CD4-positive, alpha-beta T cell (primary cell): ENCODE measurements around the gene RPL6. TPM values are rescaled to one million over a fixed set of nuclear protein-coding genes. Genes with fewer than 3 reads are reported as not detected.
"Not testable (repeated sequence)": the region's sequence is repeated elsewhere in the genome, so short reads cannot be mapped to it uniquely, and the experiment has no call there.

Source experiments
- ATAC-seq: fragments of 200-7000 bp; cut with Tn5 transposase; one replicate; pipeline ENCODE4 v1.10.0; 2022; ENCODE audit warnings: mild to moderate bottlenecking; ENCODE audit not compliant: poor library complexity
- CTCF ChIA-PET: fragments of 350-600 bp; sonication (Branson Sonifier 250); formaldehyde crosslinking; loops from one replicate; lab custom pipeline; 2021; ENCODE audit warnings: antibody characterized with exemption, inconsistent platforms; lab: Charles Lee
- POLR2A ChIA-PET: fragments of 350-600 bp; sonication (Branson Sonifier 250); formaldehyde crosslinking; loops from one replicate; lab custom pipeline; 2021; ENCODE audit warnings: antibody characterized with exemption, inconsistent platforms; lab: Charles Lee
- DNase-seq, 14 experiments: peaks; one replicate each; pipeline ENCODE4 v3.0.0-alpha.2; 2013 to 2020; ENCODE audit warnings: mixed read lengths in 2 of 14
- H3K27ac ChIP-seq, 2 donors: one replicate each; pipeline versions ENCODE4 v1.5.1 to v1.7.0; 2013; ENCODE audit warnings: low read length in 2 of 2, low read depth in 1 of 2, mild to moderate bottlenecking in 1 of 2
- H3K27me3 ChIP-seq, 2 experiments: 1 replicate in 1 of 2; 2 replicates in 1 of 2; pipeline versions ENCODE4 v1.6.1 to v1.7.0; 2013; ENCODE audit warnings: low read length in 2 of 2, control low read depth in 1 of 2, mild to moderate bottlenecking in 1 of 2, moderate library complexity in 1 of 2; ENCODE audit not compliant: insufficient read depth in 2 of 2, control insufficient read depth in 1 of 2
- H3K36me3 ChIP-seq: one replicate; pipeline ENCODE4 v1.6.1; 2013; ENCODE audit warnings: low read length, control low read depth; ENCODE audit not compliant: insufficient read depth
- H3K4me1 ChIP-seq: one replicate; pipeline ENCODE4 v1.6.1; 2013; ENCODE audit warnings: low read length, control low read depth; ENCODE audit not compliant: insufficient read depth
- H3K4me3 ChIP-seq: one replicate; pipeline ENCODE4 v1.5.1; 2013; ENCODE audit warnings: mild to moderate bottlenecking, low read length, moderate library complexity
- H3K9me3 ChIP-seq, 2 experiments: 1 replicate in 1 of 2; 2 replicates in 1 of 2; pipeline versions ENCODE4 v1.6.1 to v1.7.0; 2013; ENCODE audit warnings: low read length in 2 of 2, mild to moderate bottlenecking in 2 of 2, control low read depth in 1 of 2, moderate library complexity in 1 of 2; ENCODE audit not compliant: control insufficient read depth in 1 of 2, insufficient read depth in 1 of 2
- H3K27ac Mint-ChIP-seq: one replicate; pipeline ENCODE4 v1.8.0; 2020; ENCODE audit warnings: mixed read lengths
- H3K27me3 Mint-ChIP-seq: one replicate; pipeline ENCODE4 v1.8.0; 2021; ENCODE audit warnings: mixed read lengths
- H3K36me3 Mint-ChIP-seq: one replicate; pipeline ENCODE4 v1.8.0; 2021; ENCODE audit warnings: low read depth, mixed read lengths
- H3K4me1 Mint-ChIP-seq: one replicate; pipeline ENCODE4 v1.8.0; 2021; ENCODE audit warnings: low read depth, mixed read lengths
- H3K4me3 Mint-ChIP-seq: one replicate; pipeline ENCODE4 v1.8.0; 2020; ENCODE audit warnings: mild to moderate bottlenecking, mixed read lengths
- H3K9me3 Mint-ChIP-seq: one replicate; pipeline ENCODE4 v1.8.0; 2020; ENCODE audit warnings: mixed read lengths
- CTCF ChIP-seq: fragments of 200-600 bp; IDR thresholded peaks from one replicate; pipeline ENCODE4 v1.8.0; 2022; ENCODE audit warnings: antibody characterized with exemption, mild to moderate bottlenecking
- intact Hi-C, 2 experiments: fragments of 100-400 bp; cut with DNase I in 1 of 2; cut with micrococcal nuclease in 1 of 2; formaldehyde crosslinking; loops; one replicate each; pipeline versions ENCODE4 v1.15.1 to v1.9.0; 2023 to 2025; cut with DNase I, micrococcal nuclease
- total RNA-seq, 174 experiments: library from RNA in 2 of 174; stranded (reverse) in 2 of 174; gene quantifications; one replicate each; pipeline ENCODE4 v1.2.3 and lab custom pipeline; 2021 to 2026

Gene RPL6
- total RNA-seq, 2 experiments from 2014 or later: 1,794 to 1,807 TPM

- intact Hi-C loops: loop anchor here in 1 of 2 experiments (5.0 kb wide), 1 partner anchor 727 kb away; the partner anchor contains the start of genes ACAD10 and BRAP
- ChIA-PET CTCF (no interaction called here), POLR2A (no interaction called here)
- ATAC-seq: no peak
- no peak for TF ChIP-seq CTCF
- peaks cover 12% of the 10 kb centered on the region for H3K36me3 Mint-ChIP-seq
- H3K4me1 Mint-ChIP-seq: peaks cover 20% of the 10 kb centered on the region
- H3K4me3 Mint-ChIP-seq: peak overlapping the region; percentile 26
- no peaks in the 10 kb centered on the region for H3K36me3 ChIP-seq
- H3K9me3 Mint-ChIP-seq: no peaks in the 10 kb centered on the region
- no peaks in the 10 kb centered on the region for H3K9me3 ChIP-seq
- no peak overlapping the region for H3K4me3 ChIP-seq
- no peak overlapping the region for H3K27ac Mint-ChIP-seq
- no peak for DNase-seq
- H3K27ac ChIP-seq: no peak overlapping the region
- no peaks in the 10 kb centered on the region for H3K27me3 Mint-ChIP-seq
- peaks cover 13% of the 10 kb centered on the region for H3K4me1 ChIP-seq
- no peaks in the 10 kb centered on the region for H3K27me3 ChIP-seq
Measured at GRCh38 chr12:112413855-112414625, 4.6 kb upstream of the RPL6 start.

- DNase-seq (no peak), ATAC-seq (no peak)
- Mint-ChIP-seq H3K4me1 (peaks cover 34% of the 10 kb centered on the region), H3K36me3 (peaks cover 48% of the 10 kb centered on the region), H3K4me3 (peak overlapping the region; percentile 100), H3K27me3 (no peaks in the 10 kb centered on the region), H3K27ac (peak overlapping the region; percentile 99), H3K9me3 (no peaks in the 10 kb centered on the region)
- TF ChIP-seq CTCF: no peak
- Histone ChIP-seq H3K27me3 (no peaks in the 10 kb centered on the region), H3K9me3 (no peaks in the 10 kb centered on the region), H3K36me3 (peaks cover 34% of the 10 kb centered on the region), H3K4me3 (no peak overlapping the region), H3K4me1 (peaks cover 23% of the 10 kb centered on the region), H3K27ac (peak overlapping the region in 1 of 2 donors; percentile 80)
- POLR2A ChIA-PET: no interaction called here
- intact Hi-C loops: loop anchor here (1.0 to 5.0 kb wide), 5 partner anchors 8 to 723 kb away; partner anchors contain the start of genes PTPN11 (in 2 of the 2), ACAD10 (in 1 of the 2), BRAP (in 1 of the 2) and ERP29 (in 1 of the 2)
- CTCF ChIA-PET: interaction anchor here (2.0 kb wide), 1 partner anchor 23 kb away, joined by 10 read pairs; no protein-coding TSS in a partner anchor
Measured at GRCh38 chr12:112409906-112410244, 470 bp upstream of the RPL6 start.

GRCh38 chr12:112408621-112409020 lies 784 bp downstream of the RPL6 start:
- peaks cover 34% of the 10 kb centered on the region for H3K4me1 Mint-ChIP-seq
- no peaks in the 10 kb centered on the region for H3K9me3 Mint-ChIP-seq
- peak overlapping the region; percentile 99 for H3K27ac Mint-ChIP-seq
- Histone ChIP-seq H3K4me3 (peak overlapping the region; percentile 81), H3K27me3 (no peaks in the 10 kb centered on the region), H3K27ac (peak overlapping the region; percentile 80 to 89), H3K36me3 (peaks cover 42% of the 10 kb centered on the region), H3K4me1 (peaks cover 23% of the 10 kb centered on the region), H3K9me3 (no peaks in the 10 kb centered on the region)
- H3K4me3 Mint-ChIP-seq: peak overlapping the region; percentile 100
- POLR2A ChIA-PET: interaction anchor here (1.3 kb wide), 1 partner anchor 10 kb away, joined by 3 read pairs; no protein-coding TSS in a partner anchor
- H3K27me3 Mint-ChIP-seq: no peaks in the 10 kb centered on the region
- intact Hi-C loops: loop anchor here (1.0 to 5.0 kb wide), 4 partner anchors 10 to 395 kb away; partner anchors contain the start of genes ERP29 (in 1 of the 2), HECTD4 (in 1 of the 2), NAA25 (in 1 of the 2) and PTPN11 (in 1 of the 2)
- CTCF ChIA-PET: no interaction called here
- no peak for TF ChIP-seq CTCF
- ATAC-seq: peak; percentile 65
- peaks cover 54% of the 10 kb centered on the region for H3K36me3 Mint-ChIP-seq
- peak in 6 of 14 experiments; percentile 7 to 65 (median 20) for DNase-seq

- intact Hi-C loops: loop anchor here in 1 of 2 experiments (2.0 to 5.0 kb wide), 2 partner anchors 25 to 300 kb away; partner anchors contain the start of genes HECTD4 and NAA25
- H3K27ac ChIP-seq, H3K9me3 Mint-ChIP-seq, H3K27me3 ChIP-seq, DNase-seq, H3K27me3 Mint-ChIP-seq, H3K9me3 ChIP-seq, CTCF ChIA-PET, ATAC-seq: not testable (repeated sequence)
- peaks cover 34% of the 10 kb centered on the region for H3K4me1 Mint-ChIP-seq
- peak overlapping the region; percentile 99 for H3K27ac Mint-ChIP-seq
- Histone ChIP-seq H3K36me3 (peaks cover 42% of the 10 kb centered on the region), H3K4me1 (peaks cover 23% of the 10 kb centered on the region), H3K4me3 (peak overlapping the region; percentile 81)
- POLR2A ChIA-PET: interaction anchor here (1.3 kb wide), 1 partner anchor 11 kb away, joined by 3 read pairs; no protein-coding TSS in a partner anchor
- H3K36me3 Mint-ChIP-seq: peaks cover 54% of the 10 kb centered on the region
- peak overlapping the region; percentile 100 for H3K4me3 Mint-ChIP-seq
Measured at GRCh38 chr12:112407683-112408082, 1.7 kb downstream of the RPL6 start.
